GM23248 (cell line): ENCODE results near the gene CHPT1. TPM values are rescaled to one million over a fixed set of nuclear protein-coding genes. Genes with fewer than 3 reads are reported as not detected.

Experiments used
- DNase-seq: peaks from one replicate; pipeline ENCODE4 v3.0.0-alpha.2; 2015
- H2AFZ ChIP-seq: fragments of 200-600 bp; sonication (generic); 2 replicates; pipeline ENCODE4 v1.6.1; 2016; ENCODE audit warnings: antibody characterized with exemption
- H3F3A ChIP-seq: fragments of 200-600 bp; sonication (generic); 2 replicates; pipeline ENCODE4 v1.6.1; 2016; ENCODE audit warnings: mild to moderate bottlenecking, antibody characterized with exemption, mixed run types; ENCODE audit not compliant: insufficient read depth
- H3K27ac ChIP-seq: fragments of 200-600 bp; sonication (generic); 2 replicates; pipeline ENCODE4 v1.5.1; 2016; ENCODE audit warnings: mild to moderate bottlenecking
- H3K27me3 ChIP-seq: fragments of 200-600 bp; sonication (generic); replicated peaks from 2 replicates; pipeline ENCODE4 v1.6.1; 2016; ENCODE audit warnings: mild to moderate bottlenecking; ENCODE audit not compliant: insufficient read depth
- H3K36me3 ChIP-seq: fragments of 200-600 bp; sonication (generic); 2 replicates; pipeline ENCODE4 v1.6.1; 2016; ENCODE audit warnings: low read depth, mild to moderate bottlenecking
- H3K4me1 ChIP-seq: fragments of 200-600 bp; sonication (generic); 2 replicates; pipeline ENCODE4 v1.6.1; 2016; ENCODE audit warnings: mild to moderate bottlenecking; ENCODE audit not compliant: insufficient read depth
- H3K4me2 ChIP-seq: fragments of 200-600 bp; sonication (generic); one replicate; pipeline ENCODE4 v1.6.1; 2016; ENCODE audit warnings: mild to moderate bottlenecking; ENCODE audit not compliant: unreplicated experiment
- H3K4me3 ChIP-seq: fragments of 200-600 bp; sonication (generic); 2 replicates; pipeline ENCODE4 v1.5.1; 2016; ENCODE audit warnings: mild to moderate bottlenecking
- H3K79me2 ChIP-seq: fragments of 200-600 bp; sonication (generic); 2 replicates; pipeline ENCODE4 v1.6.1; 2016; ENCODE audit warnings: mild to moderate bottlenecking; ENCODE audit not compliant: insufficient read depth
- H3K9ac ChIP-seq: fragments of 200-600 bp; sonication (generic); 2 replicates; pipeline ENCODE4 v1.6.1; 2016; ENCODE audit warnings: mild to moderate bottlenecking
- H3K9me2 ChIP-seq: fragments of 200-600 bp; sonication (generic); 2 replicates; pipeline ENCODE4 v1.6.1; 2016; ENCODE audit warnings: mixed run types, mild to moderate bottlenecking, moderate library complexity; ENCODE audit not compliant: insufficient read depth
- H3K9me3 ChIP-seq: fragments of 200-600 bp; sonication (generic); one replicate; pipeline ENCODE4 v1.6.1; 2017; ENCODE audit warnings: low read depth
- H4K20me1 ChIP-seq: fragments of 200-600 bp; sonication (generic); 2 replicates; pipeline ENCODE4 v1.6.0; 2016; ENCODE audit not compliant: insufficient read depth
- EZH2 ChIP-seq: fragments of 200-600 bp; sonication (generic); IDR thresholded peaks from 2 replicates; pipeline ENCODE4 v1.6.1; 2018; ENCODE audit warnings: antibody characterized with exemption, mild to moderate bottlenecking; ENCODE audit not compliant: insufficient read depth, poor library complexity, severe bottlenecking
- EZH2phosphoT487 ChIP-seq: fragments of 200-600 bp; sonication (generic); IDR thresholded peaks from 2 replicates; pipeline ENCODE4 v1.6.1; 2018; ENCODE audit warnings: antibody characterized with exemption, moderate library complexity, mild to moderate bottlenecking, low read depth; ENCODE audit not compliant: insufficient read depth
- WGBS, 2 experiments: methylation state at CpG; one replicate each; pipeline ENCODE4 v1.1.6; 2015 to 2017; ENCODE audit warnings: low lambda C conversion rate in 2 of 2, low coverage in 1 of 2; ENCODE audit errors: missing lambda C conversion rate in 2 of 2; 5-methylcytosine and 5-hydroxymethylcytosine counted together
- in situ Hi-C: fragments of 300-500 bp; cut with MboI; formaldehyde crosslinking; loops from 2 replicates; pipeline ENCODE4 v1.15.0; 2020
- polyA plus RNA-seq: library from polyadenylated mRNA; unstranded; fragments of >200 nt; fragmentation: Nextera tagmentation; extraction: Ambion mirVana; gene quantifications from 2 replicates; pipeline ENCODE4 v1.2.1, GENCODE V29; 2016
- total RNA-seq: library from RNA; depleted of rRNA; stranded (reverse); fragments of >200 nt; shearing (Covaris generic); gene quantifications from 2 replicates; pipeline ENCODE4 v1.2.3, GENCODE V29; 2014

CHPT1 gene
- total and polyA plus RNA-seq, 2 experiments from 2014 or later, result 32.6 to 35.4 TPM

DNA sequence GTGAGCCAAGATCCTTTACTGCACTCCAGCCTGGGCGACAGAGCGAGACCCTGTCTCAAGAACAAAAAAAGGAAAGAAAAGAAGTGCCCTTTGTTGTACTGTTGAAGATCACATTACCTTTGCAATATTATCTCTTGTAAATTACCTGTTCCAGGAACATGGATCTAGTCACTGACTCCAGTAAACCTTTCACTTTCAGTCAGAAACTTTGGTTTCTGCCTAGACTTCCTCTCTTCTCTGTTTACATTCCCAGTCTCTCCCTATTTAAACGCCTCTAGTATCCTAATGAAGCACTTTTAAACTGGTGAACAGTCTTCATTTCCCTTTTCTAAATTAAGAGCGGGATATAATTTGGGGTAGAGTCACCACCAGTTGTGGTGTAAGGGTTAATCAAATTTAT, 12.8 kb downstream of the CHPT1 start:
- no peak overlapping the region for H3K9ac ChIP-seq
- H3K9me2 ChIP-seq, result no peaks in the 10 kb centered on the region
- TF ChIP-seq EZH2 (no peak), EZH2phosphoT487 (no peak)
- H3K79me2 ChIP-seq, result peaks cover 22% of the 10 kb centered on the region; the same call in 1 of the 2 replicates
- WGBS, 2 experiments, result 94% methylated on average over 2 to 4 of the region's 4 CpGs
- no peak for DNase-seq
- H3F3A ChIP-seq, result no peaks in the 10 kb centered on the region
- no peak overlapping the region for H3K4me2 ChIP-seq
- H3K9me3 ChIP-seq, result no peaks in the 10 kb centered on the region
- in situ Hi-C loops, result no loop called here
- no peaks in the 10 kb centered on the region for H3K36me3 ChIP-seq
- no peak overlapping the region for H3K27ac ChIP-seq
- no peaks in the 10 kb centered on the region for H4K20me1 ChIP-seq
- no peak overlapping the region for H3K4me3 ChIP-seq
- H2AFZ ChIP-seq, result no peak overlapping the region
- H3K27me3 ChIP-seq, result no peaks in the 10 kb centered on the region
- H3K4me1 ChIP-seq, result peaks cover 4% of the 10 kb centered on the region; the same call in 1 of the 2 replicates

GRCh38 chr12:101713059-101713682, 15.7 kb downstream of the CHPT1 start:
- Histone ChIP-seq H3K9me2 (no peaks in the 10 kb centered on the region), H4K20me1 (no peaks in the 10 kb centered on the region), H3F3A (no peaks in the 10 kb centered on the region), H3K79me2 (0 out of 2 replicates have a peak, but pooled peaks cover 4% of the 10 kb centered on the region), H3K9ac (no peak overlapping the region), H3K4me1 (no peaks in the 10 kb centered on the region), H3K4me3 (no peak overlapping the region), H2AFZ (no peak overlapping the region), H3K36me3 (no peaks in the 10 kb centered on the region), H3K9me3 (no peaks in the 10 kb centered on the region), H3K27ac (no peak overlapping the region), H3K4me2 (no peak overlapping the region), H3K27me3 (no peaks in the 10 kb centered on the region)
- WGBS, 2 experiments, result 44 to 55% methylated on average over 5 of the region's 5 CpGs
- in situ Hi-C loops, result no loop called here
- TF ChIP-seq EZH2phosphoT487 (no peak), EZH2 (no peak)
- DNase-seq, result no peak

- no peaks in the 10 kb centered on the region for H3F3A ChIP-seq
- no peak overlapping the region for H3K27ac ChIP-seq
- H2AFZ ChIP-seq, result no peak overlapping the region
- no peaks in the 10 kb centered on the region for H3K27me3 ChIP-seq
- no peak overlapping the region for H3K4me3 ChIP-seq
- no peaks in the 10 kb centered on the region for H4K20me1 ChIP-seq
- in situ Hi-C loops, result no loop called here
- 0 out of 2 replicates have a peak, but pooled peaks cover 4% of the 10 kb centered on the region for H3K79me2 ChIP-seq
- no peak overlapping the region for H3K9ac ChIP-seq
- WGBS, 2 experiments, result 96 to 100% methylated on average over 2 of the region's 2 CpGs
- no peak overlapping the region for H3K4me2 ChIP-seq
- no peak for TF ChIP-seq EZH2phosphoT487
- no peak for TF ChIP-seq EZH2
- no peaks in the 10 kb centered on the region for H3K36me3 ChIP-seq
- no peak for DNase-seq
- H3K4me1 ChIP-seq, result no peaks in the 10 kb centered on the region
- no peaks in the 10 kb centered on the region for H3K9me2 ChIP-seq
- H3K9me3 ChIP-seq, result no peaks in the 10 kb centered on the region
Measured at GRCh38 chr12:101713930-101714329, 16.5 kb downstream of the CHPT1 start.

DNA sequence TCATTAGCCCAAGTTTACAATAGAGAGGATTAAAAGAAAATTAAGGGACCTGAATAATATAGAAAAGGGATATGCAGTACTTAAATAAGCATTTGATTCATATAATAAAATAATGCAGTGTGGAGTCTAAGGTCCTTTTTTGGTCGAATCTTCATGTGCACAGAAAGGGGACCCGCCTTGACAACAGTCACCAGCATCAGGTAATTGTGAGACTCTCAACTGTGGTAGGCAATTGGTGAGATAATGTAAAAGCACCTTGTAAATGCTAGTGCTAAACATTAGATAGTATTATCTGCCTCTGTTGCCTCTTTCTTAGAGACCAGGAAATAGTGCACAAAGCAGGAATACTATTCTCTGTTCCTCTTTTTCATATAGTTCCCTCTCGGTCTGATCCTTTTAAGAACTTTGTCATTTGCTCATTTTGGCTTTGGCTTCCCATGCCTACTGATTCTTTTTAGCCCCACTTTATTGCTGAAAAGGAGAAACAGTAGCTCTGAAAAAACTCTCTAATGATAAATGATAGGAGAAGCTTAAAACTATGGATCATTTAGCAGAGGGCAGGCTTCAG, 17.5 kb downstream of the CHPT1 start:
- in situ Hi-C loops, result no loop called here
- TF ChIP-seq EZH2phosphoT487 (no peak), EZH2 (no peak)
- Histone ChIP-seq H3K9ac (no peak overlapping the region), H3K4me2 (no peak overlapping the region), H2AFZ (no peak overlapping the region), H3K79me2 (0 out of 2 replicates have a peak, but pooled peaks cover 4% of the 10 kb centered on the region), H3K9me2 (no peaks in the 10 kb centered on the region), H3K4me3 (no peak overlapping the region), H4K20me1 (no peaks in the 10 kb centered on the region), H3K4me1 (no peaks in the 10 kb centered on the region), H3K27ac (no peak overlapping the region), H3K36me3 (no peaks in the 10 kb centered on the region; the same call in 1 of the 2 replicates), H3K27me3 (no peaks in the 10 kb centered on the region), H3F3A (no peaks in the 10 kb centered on the region), H3K9me3 (no peaks in the 10 kb centered on the region)
- WGBS, 2 experiments, result 93 to 96% methylated on average over 3 of the region's 3 CpGs
- DNase-seq, result no peak
